HEK293 (cell line): ENCODE results near the gene DMWD.

Experiments
- BCL11B ChIP-seq: fragments of 450-650 bp; formaldehyde crosslinking; IDR thresholded peaks from 2 replicates; pipeline ENCODE4 v1.5.1; 2016; ENCODE audit warnings: low read depth, missing biosample characterization, missing genetic modification characterization
- EGR2 ChIP-seq: fragments of 450-650 bp; formaldehyde crosslinking; IDR thresholded peaks from 2 replicates; pipeline ENCODE4 v1.5.1; 2016; ENCODE audit warnings: low read depth, missing biosample characterization, missing genetic modification characterization
- GLI4 ChIP-seq: fragments of 450-650 bp; formaldehyde crosslinking; IDR thresholded peaks from 2 replicates; pipeline ENCODE4 v1.5.1; 2016; ENCODE audit warnings: missing biosample characterization, missing genetic modification characterization
- GLIS2 ChIP-seq: fragments of 450-650 bp; formaldehyde crosslinking; IDR thresholded peaks from 2 replicates; pipeline ENCODE4 v1.5.1; 2016; ENCODE audit warnings: missing biosample characterization, missing genetic modification characterization
- KLF1 ChIP-seq: fragments of 450-650 bp; formaldehyde crosslinking; IDR thresholded peaks from 2 replicates; pipeline ENCODE4 v1.5.1; 2016; ENCODE audit warnings: missing biosample characterization, missing genetic modification characterization
- KLF10 ChIP-seq: fragments of 450-650 bp; IDR thresholded peaks from 2 replicates; pipeline ENCODE4 v1.5.1; 2018; ENCODE audit warnings: missing biosample characterization, mild to moderate bottlenecking, missing genetic modification characterization
- OVOL3 ChIP-seq: fragments of 450-650 bp; formaldehyde crosslinking; IDR thresholded peaks from 2 replicates; pipeline ENCODE4 v1.5.1; 2016; ENCODE audit warnings: missing biosample characterization, missing genetic modification characterization
- SCRT2 ChIP-seq: fragments of 450-650 bp; formaldehyde crosslinking; IDR thresholded peaks from 2 replicates; pipeline ENCODE4 v1.5.1; 2016; ENCODE audit warnings: missing biosample characterization, missing genetic modification characterization
- YY2 ChIP-seq: fragments of 450-650 bp; formaldehyde crosslinking; IDR thresholded peaks from 2 replicates; pipeline ENCODE4 v1.5.1; 2016; ENCODE audit warnings: missing biosample characterization, missing genetic modification characterization
- ZFP37 ChIP-seq: fragments of 450-650 bp; formaldehyde crosslinking; IDR thresholded peaks from 2 replicates; pipeline ENCODE4 v1.5.1; 2016; ENCODE audit warnings: missing biosample characterization, missing genetic modification characterization
- ZNF133 ChIP-seq: fragments of 450-650 bp; formaldehyde crosslinking; IDR thresholded peaks from 2 replicates; pipeline ENCODE4 v1.5.1; 2016; ENCODE audit warnings: missing biosample characterization, missing genetic modification characterization
- ZNF335 ChIP-seq: fragments of 450-650 bp; formaldehyde crosslinking; conservative IDR thresholded peaks from 2 replicates; pipeline ENCODE4 v1.5.1; 2016; ENCODE audit warnings: missing biosample characterization, missing genetic modification characterization
- ZNF350 ChIP-seq: fragments of 450-650 bp; formaldehyde crosslinking; IDR thresholded peaks from 2 replicates; pipeline ENCODE4 v1.5.0; 2017; ENCODE audit warnings: missing biosample characterization, mild to moderate bottlenecking, missing genetic modification characterization
- ZNF664 ChIP-seq: fragments of 450-650 bp; formaldehyde crosslinking; IDR thresholded peaks from 2 replicates; pipeline ENCODE4 v1.5.1; 2016; ENCODE audit warnings: missing biosample characterization, missing genetic modification characterization
- ZSCAN16 ChIP-seq: fragments of 450-650 bp; formaldehyde crosslinking; IDR thresholded peaks from 2 replicates; pipeline ENCODE4 v1.5.1; 2016; ENCODE audit warnings: missing biosample characterization, missing genetic modification characterization
- ZSCAN30 ChIP-seq: fragments of 450-650 bp; IDR thresholded peaks from 2 replicates; pipeline ENCODE4 v1.5.1; 2018; ENCODE audit warnings: missing biosample characterization, mild to moderate bottlenecking, missing genetic modification characterization, moderate library complexity
- ZXDB ChIP-seq: fragments of 450-650 bp; formaldehyde crosslinking; IDR thresholded peaks from 2 replicates; pipeline ENCODE4 v1.5.1; 2016; ENCODE audit warnings: missing biosample characterization, missing genetic modification characterization
- TF ChIP-seq, protein P1 (sequence below): fragments of 450-650 bp; IDR thresholded peaks from 2 replicates; pipeline ENCODE4 v1.5.1; 2018; ENCODE audit warnings: missing biosample characterization, mild to moderate bottlenecking, missing genetic modification characterization
- TF ChIP-seq, protein P2 (sequence below): fragments of 450-650 bp; formaldehyde crosslinking; IDR thresholded peaks from 2 replicates; pipeline ENCODE4 v1.5.1; 2017; ENCODE audit warnings: missing biosample characterization, missing genetic modification characterization
- TF ChIP-seq, protein P3 (sequence below): fragments of 450-650 bp; formaldehyde crosslinking; IDR thresholded peaks from 2 replicates; pipeline ENCODE4 v1.5.1; 2016; ENCODE audit warnings: missing biosample characterization, missing genetic modification characterization, low read depth
- TF ChIP-seq, protein P4 (sequence below): fragments of 450-650 bp; formaldehyde crosslinking; IDR thresholded peaks from 2 replicates; pipeline ENCODE4 v1.5.1; 2016; ENCODE audit warnings: missing biosample characterization, missing genetic modification characterization
- TF ChIP-seq, protein P5 (sequence below): fragments of 450-650 bp; formaldehyde crosslinking; IDR thresholded peaks from 2 replicates; pipeline ENCODE4 v1.5.1; 2016; ENCODE audit warnings: missing biosample characterization, missing genetic modification characterization
- TF ChIP-seq, protein P6 (sequence below): fragments of 450-650 bp; formaldehyde crosslinking; IDR thresholded peaks from 2 replicates; pipeline ENCODE4 v1.5.0; 2017; ENCODE audit warnings: missing biosample characterization, missing genetic modification characterization, borderline replicate concordance
- TF ChIP-seq, protein P7 (sequence below): IDR thresholded peaks from 2 replicates; pipeline ENCODE4 v1.6.1; 2011; ENCODE audit warnings: mild to moderate bottlenecking, low read depth, low read length, borderline replicate concordance

Gene DMWD

DNA sequence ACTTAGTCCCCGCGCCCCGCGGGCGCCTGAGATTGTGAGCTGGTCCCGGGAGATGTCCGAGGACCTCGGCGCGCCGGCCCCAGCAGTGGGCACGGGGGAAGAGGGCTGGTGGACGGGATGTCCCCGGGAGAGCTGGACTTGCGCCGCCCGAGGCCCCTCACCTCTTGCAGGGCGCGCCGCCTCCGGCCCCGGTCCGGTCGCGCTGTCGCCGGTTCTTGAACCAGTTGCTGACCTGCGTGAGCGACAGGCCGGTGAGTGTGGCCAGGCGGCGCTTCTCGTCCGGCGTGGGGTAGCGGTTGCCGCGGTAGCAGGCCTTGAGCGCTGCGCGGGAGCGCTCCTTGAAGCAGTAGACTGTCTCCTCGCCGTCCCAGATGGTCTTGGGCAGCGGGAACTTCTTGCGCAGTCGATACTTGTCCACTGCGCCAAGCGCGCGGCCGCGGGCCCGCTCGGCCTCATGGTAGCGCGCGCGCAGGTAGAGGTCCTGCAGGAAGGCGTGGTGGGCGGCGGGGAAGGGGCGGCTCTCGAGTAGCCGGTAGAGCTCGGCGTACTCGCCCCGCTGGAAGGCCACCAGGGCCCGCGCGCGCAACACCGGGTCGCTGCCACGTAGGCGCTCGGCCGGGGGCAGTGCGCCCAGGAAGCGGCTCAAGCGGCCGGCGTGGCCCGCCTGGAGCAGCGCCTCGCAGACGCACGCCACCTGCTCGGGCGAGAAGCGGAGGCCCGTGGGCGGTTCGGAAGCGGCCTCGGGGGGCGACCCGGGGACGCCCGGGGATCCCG is 24.6 kb downstream of the DMWD start (continued):
- TF ChIP-seq, protein P1, sequence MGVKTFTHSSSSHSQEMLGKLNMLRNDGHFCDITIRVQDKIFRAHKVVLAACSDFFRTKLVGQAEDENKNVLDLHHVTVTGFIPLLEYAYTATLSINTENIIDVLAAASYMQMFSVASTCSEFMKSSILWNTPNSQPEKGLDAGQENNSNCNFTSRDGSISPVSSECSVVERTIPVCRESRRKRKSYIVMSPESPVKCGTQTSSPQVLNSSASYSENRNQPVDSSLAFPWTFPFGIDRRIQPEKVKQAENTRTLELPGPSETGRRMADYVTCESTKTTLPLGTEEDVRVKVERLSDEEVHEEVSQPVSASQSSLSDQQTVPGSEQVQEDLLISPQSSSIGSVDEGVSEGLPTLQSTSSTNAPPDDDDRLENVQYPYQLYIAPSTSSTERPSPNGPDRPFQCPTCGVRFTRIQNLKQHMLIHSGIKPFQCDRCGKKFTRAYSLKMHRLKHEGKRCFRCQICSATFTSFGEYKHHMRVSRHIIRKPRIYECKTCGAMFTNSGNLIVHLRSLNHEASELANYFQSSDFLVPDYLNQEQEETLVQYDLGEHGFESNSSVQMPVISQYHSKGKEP: 0 out of 2 replicates have a peak, but pooled peaks have one; percentile 21
- TF ChIP-seq KLF1 (tag by site-specific recombination) (peak; percentile 28; the same call in 1 of the 2 replicates), SCRT2 (tag by site-specific recombination) (peak; percentile 56), ZXDB (tag by site-specific recombination) (peak; percentile 15; the same call in 1 of the 2 replicates), GLI4 (tag by site-specific recombination) (0 out of 2 replicates have a peak, but pooled peaks have one; percentile 36), ZSCAN30 (tag by site-specific recombination) (no peak), EGR2 (tag by site-specific recombination) (peak; percentile 14; the same call in 1 of the 2 replicates), YY2 (no peak), KLF10 (peak; percentile 57; the same call in 1 of the 2 replicates), GLIS2 (tag by site-specific recombination) (peak; percentile 18; the same call in 1 of the 2 replicates), ZNF664 (tag by site-specific recombination) (no peak), ZNF133 (tag by site-specific recombination) (no peak), ZSCAN16 (no peak), BCL11B (peak; percentile 39), ZNF350 (tag by site-specific recombination) (no peak), OVOL3 (no peak), ZNF335 (tag by site-specific recombination) (peak; percentile 84), ZFP37 (tag by site-specific recombination) (peak; percentile 77; the same call in 1 of the 2 replicates)
- TF ChIP-seq, protein P2, sequence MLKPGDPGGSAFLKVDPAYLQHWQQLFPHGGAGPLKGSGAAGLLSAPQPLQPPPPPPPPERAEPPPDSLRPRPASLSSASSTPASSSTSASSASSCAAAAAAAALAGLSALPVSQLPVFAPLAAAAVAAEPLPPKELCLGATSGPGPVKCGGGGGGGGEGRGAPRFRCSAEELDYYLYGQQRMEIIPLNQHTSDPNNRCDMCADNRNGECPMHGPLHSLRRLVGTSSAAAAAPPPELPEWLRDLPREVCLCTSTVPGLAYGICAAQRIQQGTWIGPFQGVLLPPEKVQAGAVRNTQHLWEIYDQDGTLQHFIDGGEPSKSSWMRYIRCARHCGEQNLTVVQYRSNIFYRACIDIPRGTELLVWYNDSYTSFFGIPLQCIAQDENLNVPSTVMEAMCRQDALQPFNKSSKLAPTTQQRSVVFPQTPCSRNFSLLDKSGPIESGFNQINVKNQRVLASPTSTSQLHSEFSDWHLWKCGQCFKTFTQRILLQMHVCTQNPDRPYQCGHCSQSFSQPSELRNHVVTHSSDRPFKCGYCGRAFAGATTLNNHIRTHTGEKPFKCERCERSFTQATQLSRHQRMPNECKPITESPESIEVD (tag by site-specific recombination): no peak
- TF ChIP-seq, protein P3, sequence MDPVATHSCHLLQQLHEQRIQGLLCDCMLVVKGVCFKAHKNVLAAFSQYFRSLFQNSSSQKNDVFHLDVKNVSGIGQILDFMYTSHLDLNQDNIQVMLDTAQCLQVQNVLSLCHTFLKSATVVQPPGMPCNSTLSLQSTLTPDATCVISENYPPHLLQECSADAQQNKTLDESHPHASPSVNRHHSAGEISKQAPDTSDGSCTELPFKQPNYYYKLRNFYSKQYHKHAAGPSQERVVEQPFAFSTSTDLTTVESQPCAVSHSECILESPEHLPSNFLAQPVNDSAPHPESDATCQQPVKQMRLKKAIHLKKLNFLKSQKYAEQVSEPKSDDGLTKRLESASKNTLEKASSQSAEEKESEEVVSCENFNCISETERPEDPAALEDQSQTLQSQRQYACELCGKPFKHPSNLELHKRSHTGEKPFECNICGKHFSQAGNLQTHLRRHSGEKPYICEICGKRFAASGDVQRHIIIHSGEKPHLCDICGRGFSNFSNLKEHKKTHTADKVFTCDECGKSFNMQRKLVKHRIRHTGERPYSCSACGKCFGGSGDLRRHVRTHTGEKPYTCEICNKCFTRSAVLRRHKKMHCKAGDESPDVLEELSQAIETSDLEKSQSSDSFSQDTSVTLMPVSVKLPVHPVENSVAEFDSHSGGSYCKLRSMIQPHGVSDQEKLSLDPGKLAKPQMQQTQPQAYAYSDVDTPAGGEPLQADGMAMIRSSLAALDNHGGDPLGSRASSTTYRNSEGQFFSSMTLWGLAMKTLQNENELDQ: no peak
- TF ChIP-seq, protein P4, sequence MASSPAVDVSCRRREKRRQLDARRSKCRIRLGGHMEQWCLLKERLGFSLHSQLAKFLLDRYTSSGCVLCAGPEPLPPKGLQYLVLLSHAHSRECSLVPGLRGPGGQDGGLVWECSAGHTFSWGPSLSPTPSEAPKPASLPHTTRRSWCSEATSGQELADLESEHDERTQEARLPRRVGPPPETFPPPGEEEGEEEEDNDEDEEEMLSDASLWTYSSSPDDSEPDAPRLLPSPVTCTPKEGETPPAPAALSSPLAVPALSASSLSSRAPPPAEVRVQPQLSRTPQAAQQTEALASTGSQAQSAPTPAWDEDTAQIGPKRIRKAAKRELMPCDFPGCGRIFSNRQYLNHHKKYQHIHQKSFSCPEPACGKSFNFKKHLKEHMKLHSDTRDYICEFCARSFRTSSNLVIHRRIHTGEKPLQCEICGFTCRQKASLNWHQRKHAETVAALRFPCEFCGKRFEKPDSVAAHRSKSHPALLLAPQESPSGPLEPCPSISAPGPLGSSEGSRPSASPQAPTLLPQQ (tag by site-specific recombination): peak; percentile 34
- TF ChIP-seq, protein P5, sequence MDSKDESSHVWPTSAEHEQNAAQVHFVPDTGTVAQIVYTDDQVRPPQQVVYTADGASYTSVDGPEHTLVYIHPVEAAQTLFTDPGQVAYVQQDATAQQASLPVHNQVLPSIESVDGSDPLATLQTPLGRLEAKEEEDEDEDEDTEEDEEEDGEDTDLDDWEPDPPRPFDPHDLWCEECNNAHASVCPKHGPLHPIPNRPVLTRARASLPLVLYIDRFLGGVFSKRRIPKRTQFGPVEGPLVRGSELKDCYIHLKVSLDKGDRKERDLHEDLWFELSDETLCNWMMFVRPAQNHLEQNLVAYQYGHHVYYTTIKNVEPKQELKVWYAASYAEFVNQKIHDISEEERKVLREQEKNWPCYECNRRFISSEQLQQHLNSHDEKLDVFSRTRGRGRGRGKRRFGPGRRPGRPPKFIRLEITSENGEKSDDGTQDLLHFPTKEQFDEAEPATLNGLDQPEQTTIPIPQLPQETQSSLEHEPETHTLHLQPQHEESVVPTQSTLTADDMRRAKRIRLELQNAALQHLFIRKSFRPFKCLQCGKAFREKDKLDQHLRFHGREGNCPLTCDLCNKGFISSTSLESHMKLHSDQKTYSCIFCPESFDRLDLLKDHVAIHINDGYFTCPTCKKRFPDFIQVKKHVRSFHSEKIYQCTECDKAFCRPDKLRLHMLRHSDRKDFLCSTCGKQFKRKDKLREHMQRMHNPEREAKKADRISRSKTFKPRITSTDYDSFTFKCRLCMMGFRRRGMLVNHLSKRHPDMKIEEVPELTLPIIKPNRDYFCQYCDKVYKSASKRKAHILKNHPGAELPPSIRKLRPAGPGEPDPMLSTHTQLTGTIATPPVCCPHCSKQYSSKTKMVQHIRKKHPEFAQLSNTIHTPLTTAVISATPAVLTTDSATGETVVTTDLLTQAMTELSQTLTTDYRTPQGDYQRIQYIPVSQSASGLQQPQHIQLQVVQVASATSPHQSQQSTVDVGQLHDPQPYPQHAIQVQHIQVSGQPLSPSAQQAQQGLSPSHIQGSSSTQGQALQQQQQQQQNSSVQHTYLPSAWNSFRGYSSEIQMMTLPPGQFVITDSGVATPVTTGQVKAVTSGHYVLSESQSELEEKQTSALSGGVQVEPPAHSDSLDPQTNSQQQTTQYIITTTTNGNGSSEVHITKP (tag by site-specific recombination): no peak
- TF ChIP-seq, protein P6, sequence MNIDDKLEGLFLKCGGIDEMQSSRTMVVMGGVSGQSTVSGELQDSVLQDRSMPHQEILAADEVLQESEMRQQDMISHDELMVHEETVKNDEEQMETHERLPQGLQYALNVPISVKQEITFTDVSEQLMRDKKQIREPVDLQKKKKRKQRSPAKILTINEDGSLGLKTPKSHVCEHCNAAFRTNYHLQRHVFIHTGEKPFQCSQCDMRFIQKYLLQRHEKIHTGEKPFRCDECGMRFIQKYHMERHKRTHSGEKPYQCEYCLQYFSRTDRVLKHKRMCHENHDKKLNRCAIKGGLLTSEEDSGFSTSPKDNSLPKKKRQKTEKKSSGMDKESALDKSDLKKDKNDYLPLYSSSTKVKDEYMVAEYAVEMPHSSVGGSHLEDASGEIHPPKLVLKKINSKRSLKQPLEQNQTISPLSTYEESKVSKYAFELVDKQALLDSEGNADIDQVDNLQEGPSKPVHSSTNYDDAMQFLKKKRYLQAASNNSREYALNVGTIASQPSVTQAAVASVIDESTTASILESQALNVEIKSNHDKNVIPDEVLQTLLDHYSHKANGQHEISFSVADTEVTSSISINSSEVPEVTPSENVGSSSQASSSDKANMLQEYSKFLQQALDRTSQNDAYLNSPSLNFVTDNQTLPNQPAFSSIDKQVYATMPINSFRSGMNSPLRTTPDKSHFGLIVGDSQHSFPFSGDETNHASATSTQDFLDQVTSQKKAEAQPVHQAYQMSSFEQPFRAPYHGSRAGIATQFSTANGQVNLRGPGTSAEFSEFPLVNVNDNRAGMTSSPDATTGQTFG (tag by site-specific recombination): no peak
- TF ChIP-seq, protein P7, sequence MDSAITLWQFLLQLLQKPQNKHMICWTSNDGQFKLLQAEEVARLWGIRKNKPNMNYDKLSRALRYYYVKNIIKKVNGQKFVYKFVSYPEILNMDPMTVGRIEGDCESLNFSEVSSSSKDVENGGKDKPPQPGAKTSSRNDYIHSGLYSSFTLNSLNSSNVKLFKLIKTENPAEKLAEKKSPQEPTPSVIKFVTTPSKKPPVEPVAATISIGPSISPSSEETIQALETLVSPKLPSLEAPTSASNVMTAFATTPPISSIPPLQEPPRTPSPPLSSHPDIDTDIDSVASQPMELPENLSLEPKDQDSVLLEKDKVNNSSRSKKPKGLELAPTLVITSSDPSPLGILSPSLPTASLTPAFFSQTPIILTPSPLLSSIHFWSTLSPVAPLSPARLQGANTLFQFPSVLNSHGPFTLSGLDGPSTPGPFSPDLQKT: no peak
